ENCODE results near the gene CCND3. TPM values are rescaled to one million over a fixed set of nuclear protein-coding genes. Genes with fewer than 3 reads are reported as not detected.

Gene CCND3
- total and polyA plus RNA-seq, 2 of the 13 experiments (the other 11 are each of a cell fraction or from before 2014, with no cell fraction given) = 4.3 to 7.2 TPM

- ChIA-PET CTCF (ENCODE audit: low intra/inter-chr PET ratio, low total read pairs) (no interaction called here), POLR2A (no interaction called here)
- in situ Hi-C loops (cut with HindIII; ENCODE audit: extremely low pct_ligation_motif_present, low pct_unique_long_range_greater_than_20kb) = no loop called here
- intact Hi-C loops (cut with micrococcal nuclease; ENCODE audit: unreplicated experiment) = no loop called here
- no peak overlapping the region for H3K27ac ChIP-seq (ENCODE audit: extremely low read length, insufficient read depth, low read length)
- H3K27me3 ChIP-seq (ENCODE audit: control insufficient read depth in 1 of 2, insufficient read depth in 2 of 2, low read length in 2 of 2) = no peaks in the 10 kb centered on the region
- H3K4me3 ChIP-seq (replicated peaks in 1 of 3; ENCODE audit: insufficient read depth in 1 of 3, low read depth in 2 of 3, low read length in 3 of 3) = no peak overlapping the region
- DNase-seq (ENCODE audit: low spot score) (no peak), FAIRE-seq (no peak), ATAC-seq (no peak)
- no TSS peak for BruUV-seq (replicated peaks)
- no peaks in the 10 kb centered on the region for H3K79me2 ChIP-seq (ENCODE audit: insufficient read depth, low read length)
- H3K9me3 ChIP-seq (ENCODE audit: low read length) = no peaks in the 10 kb centered on the region
- H3K4me2 ChIP-seq (ENCODE audit: low read depth, low read length) = no peak overlapping the region
- 36% methylated on average over 4 of the region's 4 CpGs for WGBS (ENCODE audit: low lambda C conversion rate)
- no peak overlapping the region for H2AFZ ChIP-seq (ENCODE audit: low read length)
- H3K4me1 ChIP-seq (ENCODE audit: insufficient read depth, low read length) = peaks cover 25% of the 10 kb centered on the region
- no peaks in the 10 kb centered on the region for H3K36me3 ChIP-seq (replicated peaks in 1 of 2; ENCODE audit: control insufficient read depth in 1 of 2, insufficient read depth in 2 of 2, low read length in 2 of 2)
- TF ChIP-seq GABPA (IDR thresholded peaks at IDR 0.05; ENCODE audit: low read depth, low read length) = no peak
- TF ChIP-seq GABPA (CRISPR knock-in tag; IDR thresholded peaks at IDR 0.05; ENCODE audit: low read depth) = 0 out of 2 replicates have a peak, but pooled peaks have one; percentile 10
- TF ChIP-seq, protein P1, sequence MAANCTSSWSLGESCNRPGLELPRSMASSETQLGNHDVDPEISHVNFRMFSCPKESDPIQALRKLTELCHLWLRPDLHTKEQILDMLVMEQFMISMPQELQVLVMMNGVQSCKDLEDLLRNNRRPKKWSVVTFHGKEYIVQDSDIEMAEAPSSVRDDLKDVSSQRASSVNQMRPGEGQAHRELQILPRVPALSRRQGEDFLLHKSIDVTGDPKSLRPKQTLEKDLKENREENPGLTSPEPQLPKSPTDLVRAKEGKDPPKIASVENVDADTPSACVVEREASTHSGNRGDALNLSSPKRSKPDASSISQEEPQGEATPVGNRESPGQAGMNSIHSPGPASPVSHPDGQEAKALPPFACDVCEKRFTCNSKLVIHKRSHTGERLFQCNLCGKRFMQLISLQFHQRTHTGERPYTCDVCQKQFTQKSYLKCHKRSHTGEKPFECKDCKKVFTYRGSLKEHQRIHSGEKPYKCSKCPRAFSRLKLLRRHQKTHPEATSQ (CRISPR knock-in tag; IDR thresholded peaks at IDR 0.05; ENCODE audit: borderline replicate concordance) = no peak
- no peak overlapping the region for H3K9ac ChIP-seq (ENCODE audit: insufficient read depth, low read depth, low read length)
- no peaks in the 10 kb centered on the region for H4K20me1 ChIP-seq (ENCODE audit: insufficient read depth, low read length)
Observed at GRCh38 chr6:41970436-41970846, 28.8 kb upstream of the CCND3 start.

- no peaks in the 10 kb centered on the region for H4K20me1 ChIP-seq (ENCODE audit: insufficient read depth, low read length)
- ChIA-PET POLR2A (no interaction called here), CTCF (ENCODE audit: low intra/inter-chr PET ratio, low total read pairs) (no interaction called here)
- no peaks in the 10 kb centered on the region for H3K9me3 ChIP-seq (ENCODE audit: low read length)
- no peak for DNase-seq (ENCODE audit: low spot score)
- no TSS peak for BruUV-seq (replicated peaks)
- peaks cover 45% of the 10 kb centered on the region for H3K4me1 ChIP-seq (ENCODE audit: insufficient read depth, low read length)
- no peak for ATAC-seq
- H2AFZ ChIP-seq (ENCODE audit: low read length) = no peak overlapping the region
- in situ Hi-C loops (cut with HindIII; ENCODE audit: extremely low pct_ligation_motif_present, low pct_unique_long_range_greater_than_20kb) (no loop called here), intact Hi-C loops (cut with micrococcal nuclease; ENCODE audit: unreplicated experiment) (loop anchor here (2.0 kb wide), 1 partner anchor 27 kb away; the partner anchor contains the start of gene CCND3)
- no peak overlapping the region for H3K27ac ChIP-seq (ENCODE audit: extremely low read length, insufficient read depth, low read length)
- 0 out of 2 replicates have a peak overlapping the region, but pooled peaks have one; percentile 5 for H3K4me2 ChIP-seq (ENCODE audit: low read depth, low read length)
- H3K9ac ChIP-seq (ENCODE audit: insufficient read depth, low read depth, low read length) = no peak overlapping the region
- no peak overlapping the region for H3K4me3 ChIP-seq (replicated peaks in 1 of 3; ENCODE audit: insufficient read depth in 1 of 3, low read depth in 2 of 3, low read length in 3 of 3)
- H3K27me3 ChIP-seq (ENCODE audit: control insufficient read depth in 1 of 2, insufficient read depth in 2 of 2, low read length in 2 of 2) = no peaks in the 10 kb centered on the region
- no peak for FAIRE-seq
- no peaks in the 10 kb centered on the region for H3K79me2 ChIP-seq (ENCODE audit: insufficient read depth, low read length)
- WGBS (ENCODE audit: low lambda C conversion rate) = 88% methylated on average over 7 of the region's 7 CpGs
- no peaks in the 10 kb centered on the region for H3K36me3 ChIP-seq (replicated peaks in 1 of 2; ENCODE audit: control insufficient read depth in 1 of 2, insufficient read depth in 2 of 2, low read length in 2 of 2)
- TF ChIP-seq SRY (CRISPR knock-in tag; IDR thresholded peaks at IDR 0.05) (no peak), SP4 (CRISPR knock-in tag; IDR thresholded peaks at IDR 0.05) (no peak), MAFF (IDR thresholded peaks at IDR 0.05; ENCODE audit: low read depth, low read length) (peak; percentile 81), GABPB1 (CRISPR knock-in tag; IDR thresholded peaks at IDR 0.05) (no peak), PHF21A (CRISPR knock-in tag; IDR thresholded peaks at IDR 0.05) (no peak), MAFK (conservative IDR thresholded peaks at IDR 0.05 in 1 of 2, IDR thresholded peaks at IDR 0.05 in 1 of 2; ENCODE audit: low read length in 2 of 2) (peak; percentile 65 to 79), MNT (IDR thresholded peaks at IDR 0.05) (no peak), MEF2D (CRISPR knock-in tag; IDR thresholded peaks at IDR 0.05) (no peak), JARID2 (CRISPR knock-in tag; IDR thresholded peaks at IDR 0.05; ENCODE audit: insufficient replicate concordance) (no peak), PHF8 (CRISPR knock-in tag; IDR thresholded peaks at IDR 0.05) (no peak), ZEB1 (IDR thresholded peaks at IDR 0.05; ENCODE audit: insufficient replicate concordance, low read depth) (no peak), ZNF7 (CRISPR knock-in tag; IDR thresholded peaks at IDR 0.05) (no peak), NCOR1 (IDR thresholded peaks at IDR 0.05; ENCODE audit: borderline replicate concordance, low read length) (no peak)
Observed at GRCh38 chr6:41967312-41968287, 26.0 kb upstream of the CCND3 start.
